Measurements from ENCODE around the gene OR10J4.
"Not testable (repeated sequence)": the region's sequence is repeated elsewhere in the genome, so short reads cannot be mapped to it uniquely, and the experiment has no call there.

The OR10J4 gene

GRCh38 chr1:159431904-159432303 lies at the start of gene OR10J4:
OR10J4 (plus strand) TSS chr1:159432204.
- DNase-seq (ENCODE audit: low spot score) = no peak

DNA sequence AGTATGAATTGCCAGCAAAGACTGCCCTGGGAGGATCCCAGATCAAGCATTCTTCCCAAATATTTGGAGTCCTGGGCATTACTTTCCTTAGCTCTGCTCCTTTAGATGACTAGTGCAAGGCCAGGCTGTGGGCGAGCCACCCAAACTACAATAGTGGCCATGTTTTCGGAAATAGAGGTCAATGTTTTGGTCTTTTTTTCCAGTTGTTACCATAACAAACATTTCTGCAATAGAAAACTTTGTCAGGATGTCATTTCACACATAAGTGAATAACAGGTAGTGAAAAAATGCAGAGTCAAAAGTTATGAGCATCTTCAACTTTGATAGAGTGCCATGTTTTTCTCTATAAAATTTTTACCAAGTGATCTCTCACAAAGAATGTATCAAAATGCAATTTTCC lies 25.2 kb upstream of the OR10J4 start:
- DNase-seq (ENCODE audit: low spot score) = no peak

DNA sequence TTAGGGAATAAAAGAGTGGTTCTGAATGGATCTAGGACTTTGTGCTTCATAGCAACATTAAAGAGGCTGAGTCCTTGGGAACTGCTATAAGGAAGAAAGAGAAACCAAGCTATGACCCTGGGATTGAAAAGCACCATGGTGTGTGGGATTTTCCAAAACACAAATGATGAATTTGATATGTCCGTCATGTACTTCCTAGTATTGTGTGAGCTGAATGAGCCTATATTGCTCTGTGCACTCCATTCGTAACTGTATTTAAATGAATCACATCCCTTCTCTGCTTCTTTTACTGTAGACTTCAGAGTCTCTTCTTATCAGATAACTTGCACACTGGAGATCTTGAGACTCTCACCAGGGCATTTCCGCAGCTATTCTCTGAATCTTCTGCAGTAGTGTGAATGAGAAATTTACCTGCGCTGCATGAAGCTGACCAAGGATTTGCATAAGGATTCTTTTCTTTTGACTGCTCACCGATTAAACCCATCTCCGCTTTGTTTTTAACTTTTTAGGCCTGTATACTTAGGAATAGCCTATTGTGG lies 23.1 kb upstream of the OR10J4 start:
- no peak for DNase-seq (ENCODE audit: low spot score)

- DNase-seq (ENCODE audit: low spot score) = no peak
Measured at GRCh38 chr1:159421821-159422220, 10.2 kb upstream of the OR10J4 start.

- DNase-seq (ENCODE audit: low spot score) = no peak
Measured at GRCh38 chr1:159428536-159428935, 3.5 kb upstream of the OR10J4 start.

GRCh38 chr1:159429074-159429861 lies 2.7 kb upstream of the OR10J4 start:
- no peak for DNase-seq (ENCODE audit: low spot score)

DNA sequence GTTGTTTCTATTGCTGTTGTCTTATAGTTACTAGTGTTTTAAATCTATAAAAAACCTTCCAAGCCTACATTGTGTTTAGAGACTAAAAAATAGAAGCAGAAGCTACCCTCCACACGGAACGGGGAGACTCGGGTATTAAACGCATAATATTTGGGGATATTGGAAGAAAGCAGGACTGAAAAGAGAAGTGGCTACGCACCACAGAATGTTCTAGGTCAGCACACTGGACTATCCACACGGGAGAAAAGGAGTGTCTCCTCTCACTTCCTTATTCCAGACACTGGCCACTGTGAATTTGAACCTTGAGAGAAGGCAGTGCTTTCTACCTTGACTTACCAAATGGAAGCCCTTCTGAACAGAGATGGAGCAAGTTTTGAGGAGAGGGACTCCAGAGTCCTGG lies 1.0 kb upstream of the OR10J4 start:
- no peak for DNase-seq (ENCODE audit: low spot score)

GRCh38 chr1:159436469-159436868 lies 4.5 kb downstream of the OR10J4 start:
- DNase-seq (ENCODE audit: low spot score) = no peak

DNA sequence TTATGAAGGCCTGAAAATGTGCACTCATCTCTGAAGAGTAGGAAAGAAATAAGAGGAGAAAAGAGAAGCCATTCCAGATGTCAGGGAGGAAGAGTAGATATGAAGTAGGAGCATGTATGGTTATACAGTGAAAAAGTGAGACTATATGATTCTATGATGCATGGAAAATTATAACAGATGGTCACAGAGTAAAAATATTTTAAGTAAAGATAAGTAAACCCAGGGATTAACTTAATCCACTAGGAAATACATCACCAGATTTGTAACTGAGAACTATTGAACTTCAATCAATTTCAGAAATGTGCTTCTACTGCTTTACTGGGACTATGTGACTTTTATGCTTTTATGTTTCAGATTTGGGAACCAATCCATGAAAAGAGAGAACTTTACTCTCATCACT lies 7.4 kb downstream of the OR10J4 start, which contains the start of gene OR10J1:
OR10J1 (plus strand) TSS at position 301 of the 400 bp plus-strand sequence; CDS start at position 371, 70 bp downstream.
- DNase-seq (ENCODE audit: low spot score) = no peak

GRCh38 chr1:159441360-159441759 lies 9.4 kb downstream of the OR10J4 start:
- no peak for DNase-seq (ENCODE audit: low spot score)

DNA sequence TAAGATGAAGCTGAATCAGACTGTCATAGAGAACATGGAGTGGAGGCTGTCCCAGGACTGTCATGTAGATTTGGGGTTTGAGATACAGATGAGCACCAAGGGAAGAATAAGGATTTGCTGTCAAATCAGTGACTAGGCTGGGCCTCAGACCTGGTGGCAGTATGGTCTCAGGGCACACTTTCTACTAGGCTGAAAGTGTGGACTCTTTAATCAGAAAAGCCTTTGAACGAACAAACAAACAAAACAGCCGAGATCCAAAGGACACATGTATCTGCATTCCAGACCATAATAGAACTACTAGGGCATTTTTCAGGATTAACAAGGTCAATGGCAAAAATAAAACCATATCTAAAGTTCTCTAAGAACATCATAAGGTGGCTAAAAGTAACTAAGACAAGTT lies 10.4 kb downstream of the OR10J4 start:
- DNase-seq (ENCODE audit: low spot score) = no peak

- DNase-seq (ENCODE audit: low spot score) = no peak
Measured at GRCh38 chr1:159443066-159443750, 11.2 kb downstream of the OR10J4 start.

DNA sequence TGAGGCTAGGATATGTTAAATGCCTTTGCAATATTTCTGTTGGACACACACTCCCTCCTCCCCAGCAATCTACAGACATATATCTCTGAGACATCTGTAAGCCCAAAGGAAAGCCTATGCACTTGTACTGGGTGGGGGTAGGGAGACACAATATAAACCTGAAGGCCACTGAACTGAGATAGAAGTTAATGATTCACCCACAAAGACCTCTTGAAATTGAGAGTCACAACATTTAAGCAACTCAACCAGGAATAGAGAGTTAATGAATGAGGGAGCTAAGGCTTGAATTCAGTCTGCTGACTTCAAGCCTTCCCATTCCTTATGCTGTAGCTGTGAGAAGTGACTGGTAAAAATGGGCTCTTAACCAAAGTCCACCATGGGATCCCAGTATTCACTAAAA lies 12.5 kb downstream of the OR10J4 start:
- DNase-seq (ENCODE audit: low spot score) = no peak

GRCh38 chr1:159448181-159448580 lies 16.2 kb downstream of the OR10J4 start:
- DNase-seq (ENCODE audit: low spot score) = no peak

DNA sequence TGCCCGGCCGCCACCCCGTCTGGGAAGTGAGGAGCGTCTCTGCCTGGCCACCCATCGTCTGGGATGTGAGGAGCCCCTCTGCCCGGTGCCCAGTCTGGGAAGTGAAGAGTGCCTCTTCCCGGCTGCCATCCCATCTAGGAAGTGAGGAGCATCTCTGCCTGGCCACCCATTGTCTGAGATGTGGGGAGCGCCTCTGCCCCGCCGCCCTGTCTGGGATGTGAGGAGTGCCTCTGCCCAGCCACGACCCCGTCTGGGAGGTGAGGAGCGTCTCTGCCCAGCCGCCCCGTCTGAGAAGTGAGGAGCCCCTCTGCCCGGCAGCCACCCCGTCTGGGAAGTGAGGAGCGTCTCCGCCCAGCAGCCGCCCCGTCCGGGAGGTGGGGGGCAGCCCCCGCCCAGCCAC lies 17.6 kb downstream of the OR10J4 start:
- not testable (repeated sequence) for DNase-seq (ENCODE audit: low spot score)

DNA sequence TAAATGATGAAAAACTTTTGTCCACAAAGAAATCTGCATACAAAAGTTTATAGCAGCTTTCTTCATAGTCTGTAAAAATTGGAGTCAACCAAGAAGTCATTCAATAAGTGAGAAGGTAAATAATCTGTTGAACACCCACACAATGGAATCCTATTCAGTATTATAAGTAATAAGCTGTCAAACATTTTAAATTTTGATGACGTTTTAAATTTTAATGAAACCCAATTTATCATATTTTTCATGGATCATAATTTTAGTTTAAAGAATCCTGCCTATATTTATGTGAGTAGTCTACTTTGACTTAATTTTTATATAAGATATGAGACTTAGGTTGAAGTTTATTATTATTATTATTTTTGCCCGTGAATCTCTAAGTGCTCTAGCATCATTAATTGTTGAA lies 27.5 kb downstream of the OR10J4 start:
- no peak for DNase-seq (ENCODE audit: low spot score)

GRCh38 chr1:159465191-159465603 lies 33.2 kb downstream of the OR10J4 start:
- no peak for DNase-seq (ENCODE audit: low spot score)

- no peak for DNase-seq (ENCODE audit: low spot score)
Measured at GRCh38 chr1:159468321-159468720, 36.3 kb downstream of the OR10J4 start.

DNA sequence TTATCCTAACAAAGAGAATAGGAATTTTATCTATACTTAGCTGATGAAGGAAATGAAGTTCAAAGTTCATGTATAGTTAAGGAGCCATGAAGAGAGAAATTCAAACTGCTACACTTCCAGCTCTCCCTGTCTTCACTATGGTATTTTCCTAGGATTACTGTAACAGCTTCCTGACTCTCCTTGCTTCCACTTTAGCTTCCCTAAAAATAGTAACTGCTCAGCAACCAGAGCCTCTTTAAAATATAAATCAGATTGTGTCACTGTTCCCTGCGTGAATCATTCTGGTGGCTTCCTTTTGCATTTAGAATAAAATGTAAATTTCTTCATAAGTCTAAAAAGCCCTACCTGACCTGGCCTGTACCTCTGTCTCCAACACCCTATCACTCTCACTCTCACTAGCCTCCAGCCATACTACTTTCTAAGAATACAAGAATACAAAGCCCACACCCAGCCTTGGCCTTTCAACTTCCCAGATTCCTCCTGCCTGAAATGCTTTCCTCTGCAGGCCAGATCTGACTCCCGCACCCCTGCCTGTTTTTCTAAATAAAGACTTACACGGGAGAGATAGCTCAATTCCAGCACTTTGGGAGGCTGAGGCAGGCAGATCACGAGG lies 38.0 kb downstream of the OR10J4 start:
- no peak for DNase-seq (ENCODE audit: low spot score)

- no peak for DNase-seq (ENCODE audit: low spot score)
Measured at GRCh38 chr1:159473335-159473734, 41.3 kb downstream of the OR10J4 start.

GRCh38 chr1:159474926-159475325 lies 42.9 kb downstream of the OR10J4 start:
- DNase-seq (ENCODE audit: low spot score) = no peak

Measured in hematopoietic multipotent progenitor cell treated with erythropoietin and hydrocortisone succinate and interleukin-3 and kit ligand, for 17 days (in vitro differentiated cells).